Panc1 (cell line): Measurements from ENCODE around the gene CDC14B. TPM values are rescaled to one million over a fixed set of nuclear protein-coding genes. Genes with fewer than 3 reads are reported as not detected.

ENCODE experiments used
- ATAC-seq: fragments of 200-7000 bp; cut with Tn5 transposase; 2 replicates; pipeline ENCODE4 v1.9.1; 2020; ENCODE audit warnings: mild to moderate bottlenecking, moderate library complexity
- BruUV-seq: library from RNA; stranded (reverse); fragments of 400-500 nt; replicated peaks from 2 replicates; lab custom pipeline; 2021; lab: Mats Ljungman, UMichigan
- CTCF ChIA-PET: fragments of 300-600 bp; sonication (Branson Sonifier 250); formaldehyde crosslinking; loops from one replicate; lab custom pipeline; 2022; ENCODE audit warnings: antibody characterized with exemption; lab: Charles Lee
- POLR2A ChIA-PET: fragments of 300-600 bp; sonication (Branson Sonifier 250); formaldehyde crosslinking; loops from one replicate; lab custom pipeline; 2022; ENCODE audit warnings: antibody characterized with exemption; lab: Charles Lee
- DNase-seq: peaks from one replicate; pipeline ENCODE4 v3.0.0-alpha.2; 2010; ENCODE audit warnings: low read depth, low spot score
- H3K27ac ChIP-seq: 2 replicates; pipeline ENCODE4 v1.5.1; 2011; ENCODE audit warnings: mild to moderate bottlenecking, low read length, inconsistent platforms
- H3K27me3 ChIP-seq: fragments of 200-500 bp; sonication (Bioruptor generic); 2 replicates; pipeline ENCODE4 v1.6.0; 2014; ENCODE audit warnings: low read length, inconsistent platforms; ENCODE audit not compliant: control insufficient read depth, insufficient read depth
- H3K36me3 ChIP-seq: fragments of 200-500 bp; sonication (Bioruptor generic); 2 replicates; pipeline ENCODE4 v1.5.1; 2014; ENCODE audit warnings: inconsistent platforms, mild to moderate bottlenecking, low read length, moderate library complexity; ENCODE audit not compliant: control insufficient read depth, insufficient read depth
- H3K4me1 ChIP-seq: 2 replicates; pipeline ENCODE4 v1.5.1; 2011; ENCODE audit warnings: inconsistent platforms, mild to moderate bottlenecking, low read length, moderate library complexity; ENCODE audit not compliant: control insufficient read depth, insufficient read depth
- H3K4me3 ChIP-seq, 2 experiments: 2 replicates each; pipeline ENCODE4 v1.5.1; 2011 to 2012; ENCODE audit warnings: low read depth in 2 of 2, low read length in 2 of 2, mild to moderate bottlenecking in 2 of 2, inconsistent platforms in 1 of 2, moderate library complexity in 1 of 2
- H3K9me3 ChIP-seq: fragments of 200-500 bp; sonication (Bioruptor generic); 2 replicates; pipeline ENCODE4 v1.5.1; 2014; ENCODE audit warnings: low read depth, mild to moderate bottlenecking, inconsistent platforms, low read length, moderate library complexity; ENCODE audit not compliant: control insufficient read depth, insufficient read depth
- POLR2AphosphoS5 ChIP-seq: IDR thresholded peaks from 2 replicates; pipeline ENCODE4 v1.6.1; 2012; ENCODE audit warnings: mild to moderate bottlenecking, low read depth, low read length, moderate library complexity
- SIN3A ChIP-seq: IDR thresholded peaks from 2 replicates; pipeline ENCODE4 v1.6.1; 2012; ENCODE audit warnings: low read depth, mild to moderate bottlenecking, low read length, moderate library complexity, borderline replicate concordance; ENCODE audit not compliant: insufficient read depth
- TCF7L2 ChIP-seq: IDR thresholded peaks from 2 replicates; pipeline ENCODE4 v1.6.1; 2011; ENCODE audit warnings: mild to moderate bottlenecking, low read depth, low read length, inconsistent platforms
- in situ Hi-C: cut with HindIII; loops from 2 replicates; pipeline ENCODE4 v1.10.0; 2016; ENCODE audit warnings: low sequenced_read_pairs, low pct_unique_long_range_greater_than_20kb
- intact Hi-C: fragments of 100-400 bp; cut with micrococcal nuclease; formaldehyde crosslinking; loops from one replicate; pipeline ENCODE4 v1.10.0; 2022; ENCODE audit not compliant: unreplicated experiment
- total RNA-seq: library from RNA; stranded (reverse); gene quantifications from one replicate; pipeline ENCODE4 v1.2.1, GENCODE V29; 2021; ENCODE audit not compliant: unreplicated experiment
- TF ChIP-seq, protein P1 (sequence below): fragments of 450-650 bp; IDR thresholded peaks from 2 replicates; pipeline ENCODE4 v1.5.1; 2017; ENCODE audit warnings: mild to moderate bottlenecking
- TF ChIP-seq, protein P2 (sequence below), 2 experiments: IDR thresholded peaks; 2 replicates each; pipeline ENCODE4 v1.6.1; 2011 to 2012; ENCODE audit warnings: low read depth in 2 of 2, control low read depth in 1 of 2, low read length in 1 of 2, mild to moderate bottlenecking in 1 of 2, moderate library complexity in 1 of 2; ENCODE audit not compliant: insufficient read depth in 1 of 2

The CDC14B gene
- total RNA-seq, 1 experiment from 2014 or later, result 11.8 TPM

DNA sequence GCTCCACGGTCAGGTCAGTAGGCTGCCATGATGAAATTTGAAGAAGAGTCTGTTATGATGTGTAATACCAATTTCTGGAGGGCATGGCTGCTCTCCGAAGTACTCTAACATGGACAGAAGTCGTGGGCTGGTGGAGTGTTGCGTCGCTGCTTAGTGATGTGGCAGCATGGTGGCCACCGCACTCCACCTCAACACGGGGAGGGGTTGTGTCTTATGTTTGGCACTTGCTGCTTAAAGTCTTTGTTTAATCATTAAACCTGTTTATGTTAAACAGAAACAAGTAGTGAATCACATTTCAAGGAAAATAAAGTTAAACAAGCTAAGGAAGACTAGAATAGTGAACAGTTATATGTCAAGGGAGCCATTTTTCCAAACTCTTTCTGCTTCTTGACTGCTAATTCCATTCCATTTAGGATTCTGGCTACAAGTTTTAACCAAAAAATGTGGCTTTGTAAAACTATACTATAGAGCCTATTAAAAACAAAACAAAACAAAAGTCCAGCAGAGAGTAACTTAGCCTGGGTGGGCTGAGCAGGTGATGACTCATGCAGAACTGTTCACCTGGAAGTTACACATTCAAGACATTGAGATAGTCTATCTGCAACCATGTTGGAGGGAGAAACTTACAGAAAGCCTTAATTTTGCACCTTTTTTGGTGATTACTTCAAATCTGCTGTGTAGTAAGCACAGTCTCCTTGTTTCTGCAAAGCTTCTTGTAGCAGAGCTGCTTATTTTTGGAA is 160.2 kb downstream of the CDC14B start:
- ChIA-PET CTCF (no interaction called here), POLR2A (no interaction called here)
- no TSS peak for BruUV-seq
- TF ChIP-seq, protein P1, sequence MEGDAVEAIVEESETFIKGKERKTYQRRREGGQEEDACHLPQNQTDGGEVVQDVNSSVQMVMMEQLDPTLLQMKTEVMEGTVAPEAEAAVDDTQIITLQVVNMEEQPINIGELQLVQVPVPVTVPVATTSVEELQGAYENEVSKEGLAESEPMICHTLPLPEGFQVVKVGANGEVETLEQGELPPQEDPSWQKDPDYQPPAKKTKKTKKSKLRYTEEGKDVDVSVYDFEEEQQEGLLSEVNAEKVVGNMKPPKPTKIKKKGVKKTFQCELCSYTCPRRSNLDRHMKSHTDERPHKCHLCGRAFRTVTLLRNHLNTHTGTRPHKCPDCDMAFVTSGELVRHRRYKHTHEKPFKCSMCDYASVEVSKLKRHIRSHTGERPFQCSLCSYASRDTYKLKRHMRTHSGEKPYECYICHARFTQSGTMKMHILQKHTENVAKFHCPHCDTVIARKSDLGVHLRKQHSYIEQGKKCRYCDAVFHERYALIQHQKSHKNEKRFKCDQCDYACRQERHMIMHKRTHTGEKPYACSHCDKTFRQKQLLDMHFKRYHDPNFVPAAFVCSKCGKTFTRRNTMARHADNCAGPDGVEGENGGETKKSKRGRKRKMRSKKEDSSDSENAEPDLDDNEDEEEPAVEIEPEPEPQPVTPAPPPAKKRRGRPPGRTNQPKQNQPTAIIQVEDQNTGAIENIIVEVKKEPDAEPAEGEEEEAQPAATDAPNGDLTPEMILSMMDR, result no peak
- TF ChIP-seq, protein P2, sequence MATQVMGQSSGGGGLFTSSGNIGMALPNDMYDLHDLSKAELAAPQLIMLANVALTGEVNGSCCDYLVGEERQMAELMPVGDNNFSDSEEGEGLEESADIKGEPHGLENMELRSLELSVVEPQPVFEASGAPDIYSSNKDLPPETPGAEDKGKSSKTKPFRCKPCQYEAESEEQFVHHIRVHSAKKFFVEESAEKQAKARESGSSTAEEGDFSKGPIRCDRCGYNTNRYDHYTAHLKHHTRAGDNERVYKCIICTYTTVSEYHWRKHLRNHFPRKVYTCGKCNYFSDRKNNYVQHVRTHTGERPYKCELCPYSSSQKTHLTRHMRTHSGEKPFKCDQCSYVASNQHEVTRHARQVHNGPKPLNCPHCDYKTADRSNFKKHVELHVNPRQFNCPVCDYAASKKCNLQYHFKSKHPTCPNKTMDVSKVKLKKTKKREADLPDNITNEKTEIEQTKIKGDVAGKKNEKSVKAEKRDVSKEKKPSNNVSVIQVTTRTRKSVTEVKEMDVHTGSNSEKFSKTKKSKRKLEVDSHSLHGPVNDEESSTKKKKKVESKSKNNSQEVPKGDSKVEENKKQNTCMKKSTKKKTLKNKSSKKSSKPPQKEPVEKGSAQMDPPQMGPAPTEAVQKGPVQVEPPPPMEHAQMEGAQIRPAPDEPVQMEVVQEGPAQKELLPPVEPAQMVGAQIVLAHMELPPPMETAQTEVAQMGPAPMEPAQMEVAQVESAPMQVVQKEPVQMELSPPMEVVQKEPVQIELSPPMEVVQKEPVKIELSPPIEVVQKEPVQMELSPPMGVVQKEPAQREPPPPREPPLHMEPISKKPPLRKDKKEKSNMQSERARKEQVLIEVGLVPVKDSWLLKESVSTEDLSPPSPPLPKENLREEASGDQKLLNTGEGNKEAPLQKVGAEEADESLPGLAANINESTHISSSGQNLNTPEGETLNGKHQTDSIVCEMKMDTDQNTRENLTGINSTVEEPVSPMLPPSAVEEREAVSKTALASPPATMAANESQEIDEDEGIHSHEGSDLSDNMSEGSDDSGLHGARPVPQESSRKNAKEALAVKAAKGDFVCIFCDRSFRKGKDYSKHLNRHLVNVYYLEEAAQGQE (IDR thresholded peaks at IDR 0.05; ENCODE audit: insufficient read depth in 1 of 2, low read depth in 2 of 2, low read length in 1 of 2), result no peak
- TF ChIP-seq POLR2AphosphoS5, result no peak
- TF ChIP-seq SIN3A, result no peak
- TF ChIP-seq TCF7L2, result no peak
- Histone ChIP-seq H3K9me3 (no peaks in the 10 kb centered on the region), H3K4me1 (no peaks in the 10 kb centered on the region), H3K4me3 (no peak overlapping the region), H3K27me3 (no peaks in the 10 kb centered on the region), H3K27ac (no peak overlapping the region), H3K36me3 (peaks cover 2% of the 10 kb centered on the region)
- intact Hi-C loops, result no loop called here
- ATAC-seq (no peak), DNase-seq (no peak)
- in situ Hi-C loops, result no loop called here

- intact Hi-C loops, result no loop called here
- in situ Hi-C loops, result no loop called here
- DNase-seq, result no peak
- ChIA-PET POLR2A (interaction anchor here (0.7 kb wide), 1 partner anchor 120 kb away, joined by 6 read pairs; no protein-coding TSS in a partner anchor), CTCF (no interaction called here)
- TF ChIP-seq POLR2AphosphoS5 (no peak), SIN3A (no peak), TCF7L2 (no peak)
- TF ChIP-seq, protein P1, result no peak
- TF ChIP-seq, protein P2 (IDR thresholded peaks at IDR 0.05; ENCODE audit: insufficient read depth in 1 of 2, low read depth in 2 of 2, low read length in 1 of 2), result no peak
- BruUV-seq, result no TSS peak
- Histone ChIP-seq H3K27ac (no peak overlapping the region), H3K27me3 (no peaks in the 10 kb centered on the region), H3K9me3 (no peaks in the 10 kb centered on the region), H3K36me3 (peaks cover 2% of the 10 kb centered on the region), H3K4me1 (no peaks in the 10 kb centered on the region; the same call in 1 of the 2 replicates), H3K4me3 (no peak overlapping the region)
- ATAC-seq, result no peak
Observed at GRCh38 chr9:96458226-96458625, 161.4 kb downstream of the CDC14B start.
